ENCODE data around the gene INCA1.

Gene INCA1

GRCh38 chr17:4947411-4948165 lies 49.7 kb downstream of the INCA1 start:
- Histone ChIP-seq H3K9ac (ENCODE audit: low read length in 2 of 2) (peak overlapping the region; percentile 94 to 100), H3K9me3 (ENCODE audit: control insufficient read depth in 2 of 2, low read length in 2 of 2) (no peaks in the 10 kb centered on the region), H3K36me3 (ENCODE audit: control insufficient read depth in 2 of 2, insufficient read depth in 2 of 2, low read length in 2 of 2) (peaks cover 27 to 31% of the 10 kb centered on the region in 2 donors), H3K4me3 (ENCODE audit: low read length in 2 of 2) (peak overlapping the region; percentile 69 to 94), H3K27me3 (ENCODE audit: control insufficient read depth in 1 of 2, insufficient read depth in 2 of 2, low read length in 2 of 2) (no peaks in the 10 kb centered on the region), H3K27ac (ENCODE audit: low read length) (peak overlapping the region; percentile 97), H3K4me1 (ENCODE audit: control insufficient read depth, insufficient read depth, low read length) (peaks cover 49% of the 10 kb centered on the region)

GRCh38 chr17:4947010-4947410 lies 50.3 kb downstream of the INCA1 start:
- peak overlapping the region; percentile 69 to 94 for H3K4me3 ChIP-seq (ENCODE audit: low read length in 2 of 2)
- H3K27me3 ChIP-seq (ENCODE audit: control insufficient read depth in 1 of 2, insufficient read depth in 2 of 2, low read length in 2 of 2), result no peaks in the 10 kb centered on the region
- H3K9me3 ChIP-seq (ENCODE audit: control insufficient read depth in 2 of 2, low read length in 2 of 2), result no peaks in the 10 kb centered on the region
- H3K9ac ChIP-seq (ENCODE audit: low read length in 2 of 2), result peak overlapping the region; percentile 82 to 100
- H3K4me1 ChIP-seq (ENCODE audit: control insufficient read depth, insufficient read depth, low read length), result peaks cover 54% of the 10 kb centered on the region
- peak overlapping the region; percentile 97 for H3K27ac ChIP-seq (ENCODE audit: low read length)
- peaks cover 31 to 36% of the 10 kb centered on the region in 2 donors for H3K36me3 ChIP-seq (ENCODE audit: control insufficient read depth in 2 of 2, insufficient read depth in 2 of 2, low read length in 2 of 2)

GRCh38 chr17:4946312-4946976 lies 50.9 kb downstream of the INCA1 start:
- Histone ChIP-seq H3K27ac (ENCODE audit: low read length) (peak overlapping the region; percentile 97), H3K9ac (ENCODE audit: low read length in 2 of 2) (peak overlapping the region; percentile 82 to 100), H3K4me1 (ENCODE audit: control insufficient read depth, insufficient read depth, low read length) (peaks cover 54% of the 10 kb centered on the region), H3K36me3 (ENCODE audit: control insufficient read depth in 2 of 2, insufficient read depth in 2 of 2, low read length in 2 of 2) (peaks cover 32 to 37% of the 10 kb centered on the region in 2 donors), H3K9me3 (ENCODE audit: control insufficient read depth in 2 of 2, low read length in 2 of 2) (no peaks in the 10 kb centered on the region), H3K27me3 (ENCODE audit: control insufficient read depth in 1 of 2, insufficient read depth in 2 of 2, low read length in 2 of 2) (no peaks in the 10 kb centered on the region), H3K4me3 (ENCODE audit: low read length in 2 of 2) (peak overlapping the region; percentile 69 to 94)

GRCh38 chr17:4945944-4946280 lies 51.4 kb downstream of the INCA1 start:
- peak overlapping the region; percentile 97 for H3K27ac ChIP-seq (ENCODE audit: low read length)
- no peaks in the 10 kb centered on the region for H3K27me3 ChIP-seq (ENCODE audit: control insufficient read depth in 1 of 2, insufficient read depth in 2 of 2, low read length in 2 of 2)
- no peaks in the 10 kb centered on the region for H3K9me3 ChIP-seq (ENCODE audit: control insufficient read depth in 2 of 2, low read length in 2 of 2)
- H3K4me1 ChIP-seq (ENCODE audit: control insufficient read depth, insufficient read depth, low read length), result peaks cover 54% of the 10 kb centered on the region
- peak overlapping the region; percentile 82 to 100 for H3K9ac ChIP-seq (ENCODE audit: low read length in 2 of 2)
- H3K36me3 ChIP-seq (ENCODE audit: control insufficient read depth in 2 of 2, insufficient read depth in 2 of 2, low read length in 2 of 2), result peaks cover 32 to 37% of the 10 kb centered on the region in 2 donors
- peak overlapping the region; percentile 69 to 94 for H3K4me3 ChIP-seq (ENCODE audit: low read length in 2 of 2)

GRCh38 chr17:4945176-4945943 lies 52.0 kb downstream of the INCA1 start:
- H3K4me1 ChIP-seq (ENCODE audit: control insufficient read depth, insufficient read depth, low read length), result peaks cover 54% of the 10 kb centered on the region
- H3K9me3 ChIP-seq (ENCODE audit: control insufficient read depth in 2 of 2, low read length in 2 of 2), result no peaks in the 10 kb centered on the region
- peak overlapping the region; percentile 75 for H3K27ac ChIP-seq (ENCODE audit: low read length)
- peaks cover 32 to 37% of the 10 kb centered on the region in 2 donors for H3K36me3 ChIP-seq (ENCODE audit: control insufficient read depth in 2 of 2, insufficient read depth in 2 of 2, low read length in 2 of 2)
- peak overlapping the region; percentile 32 to 42 for H3K9ac ChIP-seq (ENCODE audit: low read length in 2 of 2)
- no peaks in the 10 kb centered on the region for H3K27me3 ChIP-seq (ENCODE audit: control insufficient read depth in 1 of 2, insufficient read depth in 2 of 2, low read length in 2 of 2)
- peak overlapping the region; percentile 33 to 94 for H3K4me3 ChIP-seq (ENCODE audit: low read length in 2 of 2)

GRCh38 chr17:4944554-4945175 lies 52.7 kb downstream of the INCA1 start:
- peak overlapping the region; percentile 75 for H3K27ac ChIP-seq (ENCODE audit: low read length)
- H3K36me3 ChIP-seq (ENCODE audit: control insufficient read depth in 2 of 2, insufficient read depth in 2 of 2, low read length in 2 of 2), result peaks cover 32 to 37% of the 10 kb centered on the region in 2 donors
- H3K9me3 ChIP-seq (ENCODE audit: control insufficient read depth in 2 of 2, low read length in 2 of 2), result no peaks in the 10 kb centered on the region
- peak overlapping the region; percentile 32 to 42 for H3K9ac ChIP-seq (ENCODE audit: low read length in 2 of 2)
- peak overlapping the region in 1 of 2 donors; percentile 94 for H3K4me3 ChIP-seq (ENCODE audit: low read length in 2 of 2)
- H3K27me3 ChIP-seq (ENCODE audit: control insufficient read depth in 1 of 2, insufficient read depth in 2 of 2, low read length in 2 of 2), result no peaks in the 10 kb centered on the region
- peaks cover 51% of the 10 kb centered on the region for H3K4me1 ChIP-seq (ENCODE audit: control insufficient read depth, insufficient read depth, low read length)

GRCh38 chr17:4944163-4944553 lies 53.2 kb downstream of the INCA1 start:
- Histone ChIP-seq H3K4me1 (ENCODE audit: control insufficient read depth, insufficient read depth, low read length) (peaks cover 54% of the 10 kb centered on the region), H3K27me3 (ENCODE audit: control insufficient read depth in 1 of 2, insufficient read depth in 2 of 2, low read length in 2 of 2) (no peaks in the 10 kb centered on the region), H3K9ac (ENCODE audit: low read length in 2 of 2) (peak overlapping the region in 1 of 2 donors; percentile 32), H3K27ac (ENCODE audit: low read length) (peak overlapping the region; percentile 75), H3K9me3 (ENCODE audit: control insufficient read depth in 2 of 2, low read length in 2 of 2) (no peaks in the 10 kb centered on the region), H3K36me3 (ENCODE audit: control insufficient read depth in 2 of 2, insufficient read depth in 2 of 2, low read length in 2 of 2) (peaks cover 32 to 37% of the 10 kb centered on the region in 2 donors), H3K4me3 (ENCODE audit: low read length in 2 of 2) (no peak overlapping the region)

GRCh38 chr17:4942760-4943508 lies 54.4 kb downstream of the INCA1 start:
- H3K4me1 ChIP-seq (ENCODE audit: control insufficient read depth, insufficient read depth, low read length), result peaks cover 66% of the 10 kb centered on the region
- peaks cover 34 to 44% of the 10 kb centered on the region in 2 donors for H3K36me3 ChIP-seq (ENCODE audit: control insufficient read depth in 2 of 2, insufficient read depth in 2 of 2, low read length in 2 of 2)
- peak overlapping the region in 1 of 2 donors; percentile 42 for H3K9ac ChIP-seq (ENCODE audit: low read length in 2 of 2)
- no peaks in the 10 kb centered on the region for H3K9me3 ChIP-seq (ENCODE audit: control insufficient read depth in 2 of 2, low read length in 2 of 2)
- H3K27ac ChIP-seq (ENCODE audit: low read length), result peak overlapping the region; percentile 18
- no peaks in the 10 kb centered on the region for H3K27me3 ChIP-seq (ENCODE audit: control insufficient read depth in 1 of 2, insufficient read depth in 2 of 2, low read length in 2 of 2)
- H3K4me3 ChIP-seq (ENCODE audit: low read length in 2 of 2), result no peak overlapping the region

- H3K9ac ChIP-seq (ENCODE audit: low read length in 2 of 2), result peak overlapping the region; percentile 97 to 98
- peak overlapping the region; percentile 98 for H3K27ac ChIP-seq (ENCODE audit: low read length)
- H3K27me3 ChIP-seq (ENCODE audit: control insufficient read depth in 1 of 2, insufficient read depth in 2 of 2, low read length in 2 of 2), result no peaks in the 10 kb centered on the region
- H3K36me3 ChIP-seq (ENCODE audit: control insufficient read depth in 2 of 2, insufficient read depth in 2 of 2, low read length in 2 of 2), result peaks cover 47 to 53% of the 10 kb centered on the region in 2 donors
- H3K4me3 ChIP-seq (ENCODE audit: low read length in 2 of 2), result peak overlapping the region; percentile 82 to 94
- H3K4me1 ChIP-seq (ENCODE audit: control insufficient read depth, insufficient read depth, low read length), result peaks cover 62% of the 10 kb centered on the region
- no peaks in the 10 kb centered on the region for H3K9me3 ChIP-seq (ENCODE audit: control insufficient read depth in 2 of 2, low read length in 2 of 2)
Observed at GRCh38 chr17:4941319-4941610, 56.1 kb downstream of the INCA1 start.
